Tibial artery (tissue), 4 donors: ENCODE data around the gene CGNL1.

Experiments
- DNase-seq, 2 donors: peaks; one replicate each; pipeline ENCODE4 v3.0.0-alpha.2; 2019
- H3K27ac ChIP-seq, 2 donors: fragments of 200-600 bp; sonication (generic) in 1 of 2; 1 replicate in 1 of 2; 2 replicates in 1 of 2; pipeline ENCODE4 v1.5.1; 2018 to 2019; ENCODE audit warnings: mild to moderate bottlenecking in 1 of 2
- H3K27me3 ChIP-seq, 2 donors: fragments of 200-600 bp; sonication (generic) in 1 of 2; one replicate each; pipeline versions ENCODE4 v1.5.1 to v1.6.0; 2016 to 2019
- H3K36me3 ChIP-seq, 3 donors: fragments of 200-600 bp; sonication (generic) in 2 of 3; one replicate each; pipeline ENCODE4 v1.5.1; 2016 to 2019; ENCODE audit warnings: mild to moderate bottlenecking in 2 of 3
- H3K4me1 ChIP-seq, 4 donors: fragments of 200-600 bp; sonication (generic) in 2 of 4; 1 replicate in 3 of 4; 2 replicates in 1 of 4; pipeline ENCODE4 v1.5.1; 2016 to 2019
- H3K4me3 ChIP-seq, 2 donors: fragments of 200-600 bp; sonication (generic) in 1 of 2; 1 replicate in 1 of 2; 2 replicates in 1 of 2; pipeline ENCODE4 v1.5.1; 2018 to 2019; ENCODE audit warnings: mild to moderate bottlenecking in 2 of 2
- H3K9me3 ChIP-seq, 3 donors: fragments of 200-600 bp; sonication (generic) in 1 of 3; one replicate each; pipeline ENCODE4 v1.5.1; 2016 to 2019
- intact Hi-C: fragments of 100-400 bp; cut with DNase I; formaldehyde crosslinking; loops from one replicate; pipeline ENCODE4 v1.15.0; 2023; ENCODE audit warnings: low total_unique reads
- TF ChIP-seq, protein P1 (sequence below), 2 experiments: fragments of 200-600 bp in 1 of 2; fragments of 450-650 bp in 1 of 2; IDR thresholded peaks; one replicate each; pipeline ENCODE4 v1.5.1; 2017 to 2019; ENCODE audit warnings: antibody characterized with exemption in 2 of 2, mild to moderate bottlenecking in 1 of 2, moderate library complexity in 1 of 2

The CGNL1 gene

DNA sequence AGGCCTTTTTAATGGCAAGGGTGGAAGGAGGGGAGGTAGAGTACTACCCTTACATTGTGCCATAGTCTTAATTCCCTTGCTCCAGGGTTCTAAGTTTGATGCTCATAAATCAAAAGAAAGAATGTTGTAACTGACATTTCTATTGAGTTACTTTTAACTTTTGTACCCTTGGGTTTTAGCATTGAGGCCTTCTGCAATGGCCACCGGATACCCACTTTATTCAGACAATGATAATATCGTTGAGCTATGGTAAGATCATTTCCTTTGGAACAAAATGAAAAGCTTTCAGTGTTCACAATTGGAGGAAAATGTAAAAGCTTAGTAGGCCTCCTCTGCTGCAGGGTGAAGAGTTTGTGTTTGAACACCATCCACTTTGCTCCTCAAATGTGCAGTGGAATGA is 16.8 kb downstream of the CGNL1 start:
- no peak for DNase-seq

DNA sequence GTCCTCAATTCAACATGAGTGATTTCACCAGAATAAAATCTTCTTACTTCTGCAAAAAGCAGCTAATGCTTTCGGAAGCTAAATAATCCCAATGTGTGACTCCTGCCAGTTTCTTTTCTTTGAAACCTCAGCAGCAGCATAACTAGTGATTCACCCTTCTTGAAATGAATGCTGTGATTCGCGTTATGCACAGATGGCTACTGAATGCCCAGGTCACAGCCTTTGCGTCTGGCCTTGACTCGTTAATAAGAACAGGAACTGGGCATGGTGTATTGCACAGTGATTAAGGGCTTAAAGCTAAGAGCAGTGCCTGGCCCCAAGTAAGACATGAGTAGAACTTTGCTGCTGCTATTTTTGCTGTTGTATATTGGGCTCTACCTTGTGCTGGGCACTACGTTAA is 19.0 kb downstream of the CGNL1 start:
- intact Hi-C loops, result no loop called here
- no peak overlapping the region for H3K27ac ChIP-seq
- H3K4me1 ChIP-seq, result no peaks in the 10 kb centered on the region
- DNase-seq, result no peak
- TF ChIP-seq, protein P1, sequence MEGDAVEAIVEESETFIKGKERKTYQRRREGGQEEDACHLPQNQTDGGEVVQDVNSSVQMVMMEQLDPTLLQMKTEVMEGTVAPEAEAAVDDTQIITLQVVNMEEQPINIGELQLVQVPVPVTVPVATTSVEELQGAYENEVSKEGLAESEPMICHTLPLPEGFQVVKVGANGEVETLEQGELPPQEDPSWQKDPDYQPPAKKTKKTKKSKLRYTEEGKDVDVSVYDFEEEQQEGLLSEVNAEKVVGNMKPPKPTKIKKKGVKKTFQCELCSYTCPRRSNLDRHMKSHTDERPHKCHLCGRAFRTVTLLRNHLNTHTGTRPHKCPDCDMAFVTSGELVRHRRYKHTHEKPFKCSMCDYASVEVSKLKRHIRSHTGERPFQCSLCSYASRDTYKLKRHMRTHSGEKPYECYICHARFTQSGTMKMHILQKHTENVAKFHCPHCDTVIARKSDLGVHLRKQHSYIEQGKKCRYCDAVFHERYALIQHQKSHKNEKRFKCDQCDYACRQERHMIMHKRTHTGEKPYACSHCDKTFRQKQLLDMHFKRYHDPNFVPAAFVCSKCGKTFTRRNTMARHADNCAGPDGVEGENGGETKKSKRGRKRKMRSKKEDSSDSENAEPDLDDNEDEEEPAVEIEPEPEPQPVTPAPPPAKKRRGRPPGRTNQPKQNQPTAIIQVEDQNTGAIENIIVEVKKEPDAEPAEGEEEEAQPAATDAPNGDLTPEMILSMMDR (IDR thresholded peaks at IDR 0.05), result no peak
- H3K27me3 ChIP-seq, result no peaks in the 10 kb centered on the region
- H3K36me3 ChIP-seq, result no peaks in the 10 kb centered on the region
- no peak overlapping the region for H3K4me3 ChIP-seq
- H3K9me3 ChIP-seq, result no peaks in the 10 kb centered on the region

More for the DNA sequence above, 16.8 kb downstream of the CGNL1 start:
- Histone ChIP-seq H3K4me1 (no peaks in the 10 kb centered on the region), H3K27me3 (no peaks in the 10 kb centered on the region), H3K36me3 (no peaks in the 10 kb centered on the region), H3K27ac (no peak overlapping the region), H3K4me3 (no peak overlapping the region), H3K9me3 (no peaks in the 10 kb centered on the region)
- TF ChIP-seq, protein P1 (IDR thresholded peaks at IDR 0.05), result no peak
- intact Hi-C loops, result no loop called here

DNA sequence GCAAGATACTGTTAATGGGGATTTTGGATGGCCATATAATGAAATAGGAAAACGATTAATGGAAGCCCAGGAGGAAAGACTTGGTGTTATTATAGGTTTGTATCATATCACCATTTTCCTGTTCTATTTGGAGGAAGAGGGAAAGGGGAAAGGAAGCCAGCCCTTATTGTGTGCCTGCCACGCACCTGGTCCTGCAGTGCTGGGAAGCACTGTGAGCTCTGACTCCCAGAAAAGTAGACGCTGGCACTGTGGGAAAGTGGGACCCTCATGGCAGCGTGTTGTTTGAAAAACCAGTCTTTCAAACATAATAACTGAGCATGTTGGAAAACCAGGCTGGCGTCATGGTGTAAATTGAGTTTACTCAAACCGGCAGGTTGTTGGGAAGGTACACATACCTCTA is 22.0 kb downstream of the CGNL1 start:
- no peak overlapping the region for H3K4me3 ChIP-seq
- H3K36me3 ChIP-seq, result no peaks in the 10 kb centered on the region
- H3K27ac ChIP-seq, result no peak overlapping the region
- no peaks in the 10 kb centered on the region for H3K27me3 ChIP-seq
- intact Hi-C loops, result no loop called here
- no peaks in the 10 kb centered on the region for H3K4me1 ChIP-seq
- TF ChIP-seq, protein P1 (IDR thresholded peaks at IDR 0.05), result no peak
- no peaks in the 10 kb centered on the region for H3K9me3 ChIP-seq
- DNase-seq, result no peak

DNA sequence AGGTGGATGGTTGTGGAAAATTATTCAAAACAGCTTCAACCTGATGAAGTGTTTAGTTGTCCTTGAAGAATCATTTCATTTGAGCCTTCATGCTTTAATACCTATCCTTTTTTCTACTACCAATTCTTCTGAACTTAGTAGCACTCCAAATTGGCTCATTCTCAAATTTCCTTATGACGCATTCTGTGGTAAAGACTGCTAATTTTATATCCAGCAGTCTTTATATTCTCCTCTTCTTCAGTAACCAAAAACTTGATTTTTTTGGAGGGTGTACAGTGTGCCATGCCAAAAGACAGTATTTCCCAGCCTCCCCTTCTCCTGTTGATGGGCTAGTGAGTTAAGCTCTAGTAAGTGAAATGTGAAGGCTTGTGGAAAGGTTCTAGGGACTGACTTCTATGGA is 25.2 kb downstream of the CGNL1 start:
- Histone ChIP-seq H3K4me3 (no peak overlapping the region), H3K9me3 (no peaks in the 10 kb centered on the region), H3K36me3 (no peaks in the 10 kb centered on the region), H3K27me3 (no peaks in the 10 kb centered on the region), H3K4me1 (peaks cover 0 to 3% (median 0%) of the 10 kb centered on the region in 4 donors), H3K27ac (no peak overlapping the region)
- intact Hi-C loops, result no loop called here
- TF ChIP-seq, protein P1 (IDR thresholded peaks at IDR 0.05), result no peak
- no peak for DNase-seq

DNA sequence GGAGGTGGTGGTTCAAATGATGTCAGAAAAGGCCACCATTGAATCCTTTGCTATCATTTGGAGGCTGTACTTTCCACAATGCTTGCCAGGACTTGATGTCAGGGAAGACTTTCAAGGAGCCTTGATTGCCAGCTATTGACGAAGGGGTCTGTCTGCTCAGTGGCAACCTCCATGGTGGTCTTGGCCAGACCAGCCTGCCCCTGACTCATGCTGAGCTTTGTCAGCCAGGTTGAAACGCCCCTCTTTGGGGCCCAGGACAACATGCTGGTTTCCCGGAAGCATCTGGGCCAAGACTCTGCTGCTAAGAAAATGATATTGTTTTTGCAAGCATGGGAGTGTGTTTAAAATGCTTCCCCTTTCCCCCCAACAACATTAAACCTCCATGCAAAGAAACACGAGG is 26.7 kb downstream of the CGNL1 start:
- Histone ChIP-seq H3K27ac (no peak overlapping the region), H3K4me3 (no peak overlapping the region), H3K9me3 (no peaks in the 10 kb centered on the region), H3K27me3 (no peaks in the 10 kb centered on the region), H3K36me3 (no peaks in the 10 kb centered on the region), H3K4me1 (peaks cover 0 to 3% (median 0%) of the 10 kb centered on the region in 4 donors)
- DNase-seq, result no peak
- TF ChIP-seq, protein P1 (IDR thresholded peaks at IDR 0.05), result no peak
- intact Hi-C loops, result no loop called here
